SU-DHL-6 (cell line): Measurements from ENCODE around the gene AGR2.

Source experiments
- CTCF ChIP-seq: fragments of 200-600 bp; sonication (generic); IDR thresholded peaks from one replicate; pipeline ENCODE4 v1.5.1; 2017; ENCODE audit warnings: antibody characterized with exemption, mild to moderate bottlenecking, low read length, moderate library complexity; ENCODE audit not compliant: insufficient read depth, poor library complexity, severe bottlenecking
- EZH2phosphoT487 ChIP-seq: fragments of 200-600 bp; sonication (generic), shearing (Covaris generic); conservative IDR thresholded peaks from 2 replicates; pipeline ENCODE4 v1.6.1; 2018; ENCODE audit warnings: mild to moderate bottlenecking, antibody characterized with exemption, low read length, moderate library complexity, mixed read lengths

- no peak for TF ChIP-seq CTCF
- no peak for TF ChIP-seq EZH2phosphoT487
Measured at GRCh38 chr7:16765436-16765859, 39.4 kb downstream of the AGR2 start.
